IMR-90 (cell line): ENCODE results near the gene FAM20A.

Source experiments
- CEBPB ChIP-seq: IDR thresholded peaks from 2 replicates; pipeline ENCODE4 v1.6.1; 2012; ENCODE audit warnings: low read depth, low read length, improper control_type of control experiment
- MAFK ChIP-seq: IDR thresholded peaks from 2 replicates; pipeline ENCODE4 v1.6.1; 2012; ENCODE audit warnings: low read depth, low read length, improper control_type of control experiment
- MAZ ChIP-seq: IDR thresholded peaks from 2 replicates; pipeline ENCODE4 v1.6.1; 2012; ENCODE audit warnings: low read depth, mild to moderate bottlenecking, low read length, improper control_type of control experiment, moderate library complexity, borderline replicate concordance
- NFE2L2 ChIP-seq: fragments of 150-350 bp; IDR thresholded peaks from 2 replicates; pipeline ENCODE4 v1.6.1; 2016; ENCODE audit warnings: low read depth, mild to moderate bottlenecking, low read length
- POLR2A ChIP-seq: IDR thresholded peaks from 2 replicates; pipeline ENCODE4 v1.6.1; 2012; ENCODE audit warnings: mild to moderate bottlenecking, low read depth, low read length
- RFX5 ChIP-seq: IDR thresholded peaks from 2 replicates; pipeline ENCODE4 v1.8.0; 2012; ENCODE audit warnings: low read depth, mild to moderate bottlenecking, low read length, moderate library complexity
- SMC3 ChIP-seq: fragments of 150-350 bp; IDR thresholded peaks from 2 replicates; pipeline ENCODE4 v1.6.1; 2016; ENCODE audit warnings: low read depth, mild to moderate bottlenecking, antibody characterized with exemption, low read length, moderate library complexity
- TF ChIP-seq, protein P1 (sequence below): conservative IDR thresholded peaks from 2 replicates; pipeline ENCODE4 v1.5.1; 2012; ENCODE audit warnings: mild to moderate bottlenecking, low read depth, low read length, improper control_type of control experiment
- TF ChIP-seq, protein P2 (sequence below): fragments of 150-350 bp; IDR thresholded peaks from 2 replicates; pipeline ENCODE4 v1.6.1; 2016; ENCODE audit warnings: low read depth, mild to moderate bottlenecking, low read length, moderate library complexity, borderline replicate concordance
- TF ChIP-seq, protein P3 (sequence below): fragments of 150-350 bp; IDR thresholded peaks from 2 replicates; pipeline ENCODE4 v1.6.1; 2017; ENCODE audit warnings: mild to moderate bottlenecking, antibody characterized with exemption, low read length, low read depth

DNA sequence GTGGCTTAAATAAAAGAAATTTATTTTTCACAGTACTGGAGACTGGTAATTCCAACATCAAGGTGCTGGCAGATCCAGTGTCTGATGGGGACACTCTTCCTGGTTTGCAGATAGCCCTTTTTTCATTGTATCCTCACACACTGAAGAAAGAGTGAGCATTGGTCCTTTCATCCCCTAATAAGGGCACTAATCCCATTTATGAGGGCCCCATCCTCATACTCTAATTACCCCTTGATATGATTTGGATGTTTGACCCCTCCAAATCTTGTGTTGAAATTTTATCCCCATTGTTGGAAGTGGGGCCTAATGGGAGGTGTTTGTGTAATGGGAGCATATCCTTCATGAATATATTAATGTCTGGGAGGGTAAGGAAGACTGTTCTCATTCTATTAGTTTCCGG lies 9.4 kb upstream of the FAM20A start:
- TF ChIP-seq POLR2A, result no peak
- TF ChIP-seq, protein P1, sequence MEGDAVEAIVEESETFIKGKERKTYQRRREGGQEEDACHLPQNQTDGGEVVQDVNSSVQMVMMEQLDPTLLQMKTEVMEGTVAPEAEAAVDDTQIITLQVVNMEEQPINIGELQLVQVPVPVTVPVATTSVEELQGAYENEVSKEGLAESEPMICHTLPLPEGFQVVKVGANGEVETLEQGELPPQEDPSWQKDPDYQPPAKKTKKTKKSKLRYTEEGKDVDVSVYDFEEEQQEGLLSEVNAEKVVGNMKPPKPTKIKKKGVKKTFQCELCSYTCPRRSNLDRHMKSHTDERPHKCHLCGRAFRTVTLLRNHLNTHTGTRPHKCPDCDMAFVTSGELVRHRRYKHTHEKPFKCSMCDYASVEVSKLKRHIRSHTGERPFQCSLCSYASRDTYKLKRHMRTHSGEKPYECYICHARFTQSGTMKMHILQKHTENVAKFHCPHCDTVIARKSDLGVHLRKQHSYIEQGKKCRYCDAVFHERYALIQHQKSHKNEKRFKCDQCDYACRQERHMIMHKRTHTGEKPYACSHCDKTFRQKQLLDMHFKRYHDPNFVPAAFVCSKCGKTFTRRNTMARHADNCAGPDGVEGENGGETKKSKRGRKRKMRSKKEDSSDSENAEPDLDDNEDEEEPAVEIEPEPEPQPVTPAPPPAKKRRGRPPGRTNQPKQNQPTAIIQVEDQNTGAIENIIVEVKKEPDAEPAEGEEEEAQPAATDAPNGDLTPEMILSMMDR, result no peak
- TF ChIP-seq MAFK, result no peak
- TF ChIP-seq, protein P2, sequence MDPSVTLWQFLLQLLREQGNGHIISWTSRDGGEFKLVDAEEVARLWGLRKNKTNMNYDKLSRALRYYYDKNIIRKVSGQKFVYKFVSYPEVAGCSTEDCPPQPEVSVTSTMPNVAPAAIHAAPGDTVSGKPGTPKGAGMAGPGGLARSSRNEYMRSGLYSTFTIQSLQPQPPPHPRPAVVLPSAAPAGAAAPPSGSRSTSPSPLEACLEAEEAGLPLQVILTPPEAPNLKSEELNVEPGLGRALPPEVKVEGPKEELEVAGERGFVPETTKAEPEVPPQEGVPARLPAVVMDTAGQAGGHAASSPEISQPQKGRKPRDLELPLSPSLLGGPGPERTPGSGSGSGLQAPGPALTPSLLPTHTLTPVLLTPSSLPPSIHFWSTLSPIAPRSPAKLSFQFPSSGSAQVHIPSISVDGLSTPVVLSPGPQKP, result no peak
- TF ChIP-seq MAZ, result no peak
- TF ChIP-seq RFX5, result no peak
- no peak for TF ChIP-seq SMC3
- TF ChIP-seq, protein P3, sequence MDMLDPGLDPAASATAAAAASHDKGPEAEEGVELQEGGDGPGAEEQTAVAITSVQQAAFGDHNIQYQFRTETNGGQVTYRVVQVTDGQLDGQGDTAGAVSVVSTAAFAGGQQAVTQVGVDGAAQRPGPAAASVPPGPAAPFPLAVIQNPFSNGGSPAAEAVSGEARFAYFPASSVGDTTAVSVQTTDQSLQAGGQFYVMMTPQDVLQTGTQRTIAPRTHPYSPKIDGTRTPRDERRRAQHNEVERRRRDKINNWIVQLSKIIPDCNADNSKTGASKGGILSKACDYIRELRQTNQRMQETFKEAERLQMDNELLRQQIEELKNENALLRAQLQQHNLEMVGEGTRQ, result no peak
- no peak for TF ChIP-seq NFE2L2
- TF ChIP-seq CEBPB, result no peak
